Measurements from ENCODE around the gene PLXDC2.

DNA sequence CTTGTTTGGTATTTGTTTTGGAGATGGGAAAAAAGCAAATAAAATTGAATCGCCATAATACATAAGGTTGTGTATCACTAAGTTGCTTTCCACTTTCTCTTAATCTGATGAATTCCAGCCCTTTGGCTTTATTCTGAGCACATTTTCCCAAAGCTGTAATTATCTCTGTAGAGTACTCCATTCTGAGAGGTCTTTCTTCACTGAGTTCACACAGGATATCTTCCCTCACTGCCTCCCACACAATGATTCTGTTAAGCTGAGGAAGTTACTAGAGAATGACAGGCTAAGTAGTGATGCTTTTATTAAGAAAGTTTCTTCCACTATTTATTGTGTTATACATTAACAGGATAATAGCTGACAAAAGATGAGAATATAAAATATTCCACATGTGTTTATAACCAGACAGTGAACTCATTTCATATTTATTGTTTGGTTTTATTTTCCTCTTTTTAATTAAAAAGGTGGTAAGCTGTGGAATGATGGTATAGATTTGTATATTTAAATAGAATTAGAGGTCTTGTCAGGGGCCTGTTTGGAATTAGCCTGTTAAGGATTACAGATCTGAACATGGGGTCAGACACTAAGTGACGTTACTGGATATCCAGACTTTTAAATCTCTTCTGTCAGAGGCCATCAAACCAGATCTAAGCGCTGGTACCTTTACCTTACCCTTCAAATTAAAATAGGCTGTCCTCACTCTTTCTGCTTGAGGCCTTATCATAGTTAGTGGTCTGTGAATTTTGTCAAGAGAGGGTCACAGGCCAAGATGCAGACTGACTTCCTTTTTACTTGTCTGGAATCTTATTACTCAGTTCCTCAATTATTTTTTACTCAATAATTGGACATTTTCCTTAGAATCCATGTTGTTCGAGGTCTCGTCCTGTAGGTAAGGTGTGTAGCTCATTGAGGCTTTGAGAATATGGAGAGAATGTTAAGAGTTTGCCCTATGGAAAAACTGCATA lies 8.4 kb downstream of the PLXDC2 start:
- TF ChIP-seq TARDBP (IDR thresholded peaks at IDR 0.05) (no peak), FOXM1 (IDR thresholded peaks at IDR 0.05; ENCODE audit: borderline replicate concordance) (no peak), ARNT (IDR thresholded peaks at IDR 0.05) (no peak), NFRKB (IDR thresholded peaks at IDR 0.05) (no peak)
